ENCODE data around the gene MAP1LC3B.

MAP1LC3B gene

DNA sequence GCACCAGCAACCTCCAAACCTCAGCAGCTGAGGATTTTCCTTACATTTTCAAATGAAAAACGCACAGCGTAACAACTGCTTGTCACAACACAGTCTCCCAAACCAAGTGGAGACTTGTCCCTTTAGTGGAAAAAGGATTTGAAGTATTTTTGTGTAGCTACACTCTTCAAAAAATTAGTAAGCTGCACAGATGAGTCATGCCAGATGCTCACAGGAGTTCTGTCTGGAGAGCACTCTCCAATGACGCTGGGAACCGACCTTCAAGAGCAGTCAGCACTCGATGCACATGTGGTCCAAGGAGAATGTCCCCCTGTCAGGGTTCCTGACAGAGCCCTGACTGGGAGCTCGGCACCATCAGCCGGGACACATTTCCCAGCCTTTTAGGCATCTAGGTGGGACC, 39.8 kb downstream of the MAP1LC3B start:
- DNase-seq (ENCODE audit: low read depth): no peak

DNA sequence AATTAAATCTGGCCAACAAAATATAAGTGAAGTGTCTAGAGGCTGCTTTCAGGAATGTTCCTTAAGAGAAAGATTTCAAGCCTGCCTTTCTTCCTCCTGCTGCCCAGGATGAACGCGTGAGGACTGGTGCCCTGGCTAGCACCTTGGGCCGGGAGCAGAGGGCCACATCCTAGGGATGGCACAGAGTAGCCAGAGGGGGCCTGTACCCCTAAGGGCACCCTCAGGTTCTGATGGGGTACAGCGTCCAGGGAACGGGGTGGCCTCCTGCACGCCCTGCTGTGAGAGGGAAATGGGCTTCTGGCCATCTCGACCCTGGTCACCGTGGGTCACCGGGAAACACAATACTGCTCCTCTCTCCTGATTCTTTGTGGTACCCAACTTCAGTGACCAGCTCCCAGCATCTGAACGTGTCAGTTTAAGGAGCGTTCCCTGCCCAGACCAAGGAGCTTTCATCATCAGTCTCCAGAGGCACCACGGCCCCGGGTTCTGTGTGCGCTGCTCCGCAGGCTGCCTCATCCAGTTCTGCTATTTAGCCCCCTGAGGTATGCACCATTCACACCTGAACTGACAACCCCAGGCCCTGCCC, 40.3 kb downstream of the MAP1LC3B start:
- DNase-seq (ENCODE audit: low read depth): no peak

DNA sequence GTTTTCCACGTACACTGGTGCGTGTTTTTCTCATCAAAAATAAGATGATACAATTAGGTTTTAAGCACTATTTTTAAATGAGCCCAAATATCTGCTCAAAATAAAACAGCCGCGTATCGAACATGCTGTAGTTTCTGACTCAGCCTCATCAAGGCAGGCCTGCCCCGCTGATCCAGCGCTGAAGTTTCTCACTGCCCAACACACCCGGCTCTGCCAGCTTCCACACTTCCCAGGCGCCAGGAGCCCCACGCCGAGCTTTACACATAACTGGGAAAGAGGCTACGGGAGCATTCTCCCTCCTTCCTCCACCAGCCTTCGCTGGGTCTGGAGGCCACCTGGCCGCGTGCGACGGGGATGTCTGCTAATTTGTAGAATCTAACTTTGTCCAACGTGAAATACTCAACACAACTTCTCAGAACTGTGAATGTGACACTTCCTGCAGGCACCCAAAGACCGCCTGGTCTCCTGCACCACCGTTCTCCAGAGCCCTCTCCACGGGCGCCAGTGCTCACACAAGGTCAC, 42.1 kb downstream of the MAP1LC3B start:
- no peak for DNase-seq (ENCODE audit: low read depth)

DNA sequence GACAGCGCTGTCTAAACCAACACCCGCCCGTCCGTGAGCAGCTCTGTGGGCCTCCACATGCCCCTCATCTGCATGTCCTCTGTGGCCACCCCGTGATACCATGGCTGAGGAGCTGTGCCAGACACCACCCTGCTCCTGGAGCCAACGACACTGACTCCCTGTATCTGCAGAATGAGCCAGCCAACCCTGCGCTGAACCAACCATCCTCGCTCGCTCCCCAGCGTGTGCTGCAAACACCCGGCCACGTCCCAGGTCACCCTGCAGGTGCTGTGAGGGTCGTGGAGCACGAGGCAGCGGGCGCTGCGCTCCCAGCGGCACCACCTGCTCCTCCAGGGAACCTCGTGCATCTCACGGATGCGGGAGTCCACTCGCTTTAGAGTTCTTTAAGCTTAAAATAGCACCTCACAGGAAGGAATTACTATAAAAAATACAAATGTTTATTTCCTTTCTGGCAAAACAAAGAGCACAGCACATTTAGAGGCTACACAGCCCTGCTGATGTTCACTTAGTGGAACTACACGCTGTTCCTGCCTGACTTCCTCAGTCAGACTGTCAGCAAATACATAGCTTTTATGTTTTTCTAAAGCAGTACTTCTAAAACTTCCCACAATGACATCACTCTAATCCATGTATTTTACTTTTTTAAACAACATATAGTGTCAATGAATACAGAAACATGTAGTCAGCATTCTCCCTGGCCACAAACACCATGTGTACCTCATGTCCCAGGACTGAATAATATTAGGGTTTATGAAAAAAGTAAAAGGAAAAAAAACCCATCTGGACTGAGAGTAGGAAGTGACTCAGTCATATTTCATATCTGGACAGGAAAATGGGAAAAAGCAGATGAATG, 43.5 kb downstream of the MAP1LC3B start:
- DNase-seq (ENCODE audit: low read depth): no peak

DNA sequence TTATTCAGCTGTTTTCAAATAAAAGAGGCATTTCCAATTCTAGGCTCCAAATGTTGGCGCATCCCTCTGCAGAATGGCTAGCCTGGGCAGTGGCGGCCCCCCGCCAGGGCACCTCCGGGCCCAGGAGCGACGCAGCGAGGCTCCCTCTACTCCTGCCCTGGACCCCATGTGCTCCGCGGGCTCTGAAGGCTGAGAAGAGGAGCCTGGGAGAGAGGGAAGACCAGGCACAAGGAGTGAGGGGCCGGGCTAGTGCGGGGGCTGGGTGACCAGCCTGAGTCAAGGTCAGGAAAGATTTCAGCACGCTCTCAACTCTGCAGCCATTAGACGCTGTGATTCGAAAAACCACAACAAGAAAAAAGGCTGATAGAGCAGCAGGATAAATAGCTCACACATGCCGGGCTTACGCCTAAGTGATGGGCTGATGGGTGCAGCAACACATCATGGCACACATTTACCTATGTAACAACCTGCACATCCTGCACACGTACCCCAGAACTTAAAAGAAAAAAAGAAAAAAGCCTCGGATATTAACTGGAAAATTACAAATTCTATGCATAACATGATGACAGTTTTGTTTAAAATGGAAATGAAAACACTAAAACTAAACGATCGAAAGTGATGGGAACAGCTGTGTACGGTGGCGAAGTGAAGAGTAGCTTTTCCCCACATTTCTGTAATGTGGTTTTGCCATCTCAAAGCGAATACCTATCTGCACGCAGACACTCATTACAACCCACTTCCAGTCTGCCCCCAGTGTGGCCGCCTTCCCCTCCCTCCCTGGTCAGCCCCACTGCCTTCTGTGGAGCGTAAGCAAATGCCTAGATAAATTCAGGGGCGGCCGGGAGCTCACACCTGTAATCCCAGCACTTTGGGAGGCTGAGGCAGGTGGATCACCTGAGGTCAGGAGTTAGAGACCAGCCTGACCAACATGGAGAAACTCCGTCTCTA, 44.4 kb downstream of the MAP1LC3B start:
- no peak for DNase-seq (ENCODE audit: low read depth)

DNA sequence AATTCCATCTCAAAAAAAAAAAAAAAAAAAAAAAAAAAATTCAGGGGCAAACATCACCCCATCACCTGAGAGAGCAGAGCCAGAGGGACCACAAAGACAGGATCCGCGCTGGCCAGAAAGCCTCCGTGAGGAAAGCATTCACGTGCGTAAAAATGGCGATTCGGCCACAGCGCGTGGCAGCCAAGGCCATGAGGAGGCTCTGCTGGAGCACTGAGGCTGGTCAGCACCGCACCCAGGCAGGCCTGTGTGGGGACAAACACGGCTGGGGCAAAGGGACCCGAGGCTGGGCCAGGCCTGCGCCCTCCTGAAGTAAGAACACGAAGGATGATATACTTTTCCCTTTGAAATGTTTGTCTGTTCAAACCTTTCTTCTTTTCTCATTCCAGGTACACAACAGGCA, 45.2 kb downstream of the MAP1LC3B start:
- no peak for DNase-seq (ENCODE audit: low read depth)

DNA sequence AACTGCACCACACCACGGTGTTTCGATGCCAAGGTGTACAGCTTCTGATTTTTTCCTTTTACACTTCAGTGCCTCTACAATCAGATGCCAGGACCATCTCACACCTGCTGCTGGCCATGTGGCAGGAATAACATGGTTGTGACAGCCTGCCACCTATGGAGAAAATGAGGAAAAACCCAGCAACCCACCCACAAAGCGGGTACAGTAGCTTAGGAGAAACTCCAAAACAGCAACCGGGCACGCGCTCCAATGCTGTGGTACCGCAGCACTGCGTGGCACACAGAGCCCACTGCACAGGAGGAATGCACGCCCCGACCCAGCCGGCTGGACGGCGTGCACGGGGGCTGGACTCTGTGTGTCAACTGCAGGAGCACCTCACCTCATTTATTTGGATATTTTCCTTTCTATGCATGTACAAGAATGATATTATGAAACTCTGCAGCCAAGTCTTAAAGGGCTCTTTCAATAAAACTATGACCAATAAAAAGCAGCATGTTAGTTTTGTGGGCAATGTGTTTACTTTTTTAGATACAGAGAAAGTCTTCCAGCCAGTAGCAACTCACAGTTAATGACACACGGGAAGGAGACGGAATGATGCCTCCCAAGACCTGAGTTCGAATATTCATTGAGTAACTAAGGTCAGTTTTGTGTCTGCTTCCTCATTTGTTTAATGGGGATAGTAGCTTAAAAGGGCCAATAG, 45.9 kb downstream of the MAP1LC3B start:
- DNase-seq (ENCODE audit: low read depth): no peak

DNA sequence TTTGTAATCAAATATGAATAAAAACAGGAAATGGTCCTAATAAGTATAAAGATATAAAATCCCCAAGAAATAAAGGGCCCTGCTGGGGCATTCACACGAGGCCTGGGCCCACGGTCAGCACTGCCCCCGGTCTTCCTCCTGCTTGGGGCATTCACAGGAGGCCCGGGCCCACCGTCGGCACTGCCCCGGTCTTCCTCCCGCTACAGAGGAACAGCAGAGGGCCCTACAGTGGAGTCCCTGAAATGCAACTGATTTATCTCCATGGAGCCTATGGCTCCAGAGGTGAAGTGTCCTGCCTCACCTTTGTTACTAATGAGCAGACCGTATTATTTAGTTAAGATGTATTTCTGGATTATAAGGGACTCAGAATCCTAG, 46.5 kb downstream of the MAP1LC3B start:
- DNase-seq (ENCODE audit: low read depth): no peak

DNA sequence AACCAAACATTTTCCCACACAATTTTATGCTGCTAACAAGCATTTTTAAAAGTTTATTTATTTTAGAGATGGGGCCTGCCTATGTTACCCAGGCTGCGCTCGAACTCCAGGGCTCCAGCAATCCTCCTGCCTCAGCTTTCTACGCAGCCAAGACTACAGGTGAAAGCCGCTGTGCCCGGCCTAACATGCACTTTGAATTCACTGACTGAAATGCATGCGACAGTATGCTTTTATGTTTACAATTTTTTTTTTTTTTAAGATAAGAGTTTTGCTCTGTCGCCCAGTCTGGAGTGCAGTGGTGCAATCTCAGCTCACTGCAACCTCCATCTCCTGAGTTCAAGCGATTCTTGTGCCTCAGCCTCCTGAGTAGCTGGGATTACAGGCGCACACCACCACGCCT, 47.8 kb downstream of the MAP1LC3B start:
- DNase-seq (ENCODE audit: low read depth): no peak

DNA sequence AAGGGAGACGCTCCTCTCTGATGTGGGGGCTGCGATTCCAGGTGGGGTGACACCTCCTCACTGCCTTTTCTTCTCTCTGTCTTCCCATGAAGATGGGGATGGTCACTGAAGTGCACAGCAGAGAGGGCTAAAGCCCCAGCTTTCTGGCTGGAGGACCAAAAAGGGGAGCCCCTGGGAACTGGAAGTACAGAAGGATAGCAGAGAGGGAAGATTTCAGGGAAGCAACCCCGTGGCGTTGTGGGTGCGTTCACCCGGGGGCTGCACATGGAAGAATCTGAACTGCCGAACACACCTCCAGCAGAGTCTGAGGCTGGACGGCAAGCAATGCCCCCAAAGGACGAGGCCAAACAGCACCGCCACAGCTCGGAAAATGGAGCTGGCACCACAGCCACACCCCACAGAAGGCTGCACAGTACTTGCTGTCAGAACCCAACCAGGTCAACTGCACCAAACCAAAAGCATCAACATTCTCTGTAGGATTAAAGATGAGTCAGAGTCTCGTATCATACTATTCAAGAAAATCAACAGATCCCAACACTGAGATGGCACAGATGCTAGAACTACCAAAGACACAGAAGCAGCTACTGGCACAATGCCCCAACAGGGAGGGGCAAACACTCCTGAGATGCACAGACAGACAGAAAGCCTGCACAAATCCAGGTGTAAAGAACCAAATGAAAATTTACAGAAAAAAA, 49.9 kb downstream of the MAP1LC3B start:
- no peak for DNase-seq (ENCODE audit: low read depth)

DNA sequence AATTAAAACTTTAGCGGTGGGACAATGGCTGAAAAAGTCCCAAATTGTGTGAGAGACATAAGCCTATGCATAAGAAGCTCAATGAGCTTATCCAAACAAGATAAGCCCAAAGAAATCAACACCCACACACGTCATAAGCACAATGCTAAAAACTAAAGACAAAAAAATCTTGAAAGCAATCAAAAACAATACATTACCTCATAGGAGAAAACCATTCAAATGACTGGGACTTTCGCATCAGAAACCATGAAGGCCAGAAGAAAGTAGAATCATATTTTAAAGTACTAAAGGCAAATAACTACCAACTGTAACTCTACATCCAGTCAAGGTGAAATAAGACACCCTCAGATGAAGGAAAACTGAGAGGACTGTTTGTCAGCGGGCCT, 50.4 kb downstream of the MAP1LC3B start:
- DNase-seq (ENCODE audit: low read depth): no peak

DNA sequence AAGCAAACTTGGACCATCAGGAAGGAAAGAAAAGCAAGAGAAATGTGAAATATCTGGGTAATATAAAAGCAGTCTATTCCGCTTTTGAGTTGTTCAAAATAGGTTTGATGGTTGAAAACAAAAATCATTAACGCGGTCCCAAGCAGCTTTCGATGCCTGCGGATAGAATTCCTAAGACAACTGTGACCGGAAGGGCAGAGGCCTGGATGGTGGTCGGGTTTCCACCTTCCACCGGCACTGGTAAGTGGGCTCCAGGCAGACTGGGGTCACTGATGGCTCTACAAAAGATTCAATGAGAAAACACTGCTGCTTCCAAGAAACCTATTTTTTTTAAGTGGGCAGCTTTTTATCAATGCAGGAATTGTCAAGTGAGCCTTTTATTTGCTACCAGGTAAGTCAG, 50.9 kb downstream of the MAP1LC3B start:
- no peak for DNase-seq (ENCODE audit: low read depth)

DNA sequence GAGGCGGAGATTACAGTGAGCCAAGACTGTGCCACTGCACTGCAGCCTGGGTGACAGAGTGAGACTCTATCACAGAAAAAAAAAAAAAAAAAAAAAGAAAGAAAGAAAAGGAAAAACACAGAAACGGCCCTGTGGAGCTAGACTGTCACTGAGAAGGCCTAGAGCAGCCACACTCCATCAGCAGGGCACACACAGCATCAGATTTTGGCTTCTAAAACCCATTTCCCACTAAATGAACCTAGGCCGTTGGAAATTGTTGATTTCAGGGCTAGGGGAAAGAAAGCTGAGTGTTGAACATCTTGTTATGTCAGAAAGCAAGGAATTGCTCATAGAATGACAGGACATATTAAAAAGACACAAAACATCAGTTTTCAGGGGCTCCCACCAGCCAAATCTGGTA, 51.8 kb downstream of the MAP1LC3B start:
- no peak for DNase-seq (ENCODE audit: low read depth)

DNA sequence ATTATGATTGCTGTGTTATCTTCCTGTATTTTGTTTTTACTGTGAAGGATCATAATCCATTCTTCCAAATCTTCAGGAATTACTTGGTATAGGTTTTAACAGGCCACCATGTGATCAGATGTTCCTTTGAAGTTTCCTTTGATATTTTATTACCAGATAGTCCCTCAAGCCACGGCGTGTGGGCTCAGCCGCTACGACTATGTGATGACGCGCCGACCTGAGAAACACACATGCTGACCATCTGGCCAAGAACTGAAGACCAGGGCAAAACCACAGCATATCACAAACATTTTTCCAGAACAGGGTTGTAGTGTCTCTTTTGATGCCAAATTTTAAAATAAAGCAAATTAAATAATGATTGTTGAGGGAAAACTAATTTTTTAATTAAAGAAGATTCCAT, 53.4 kb downstream of the MAP1LC3B start:
- no peak for DNase-seq (ENCODE audit: low read depth)

DNA sequence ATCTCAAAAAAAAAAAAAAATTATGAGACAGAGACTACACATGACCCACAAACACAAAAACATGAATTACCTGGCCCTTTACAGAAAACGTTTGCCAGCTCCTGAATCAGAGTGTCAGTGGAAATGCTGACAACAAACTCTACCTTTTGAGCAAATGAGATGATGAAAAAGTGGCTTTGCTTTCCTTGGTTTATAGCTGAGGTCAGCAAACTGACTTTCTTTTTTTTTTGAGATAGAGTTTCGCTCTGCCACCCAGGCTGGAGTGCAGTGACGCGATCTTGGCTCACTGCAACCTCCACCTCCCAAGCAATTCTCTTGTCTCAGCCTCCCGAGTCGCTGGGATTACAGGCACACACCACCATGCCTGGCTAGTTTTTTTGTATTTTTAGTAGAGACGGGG, 54.3 kb downstream of the MAP1LC3B start:
- no peak for DNase-seq (ENCODE audit: low read depth)

DNA sequence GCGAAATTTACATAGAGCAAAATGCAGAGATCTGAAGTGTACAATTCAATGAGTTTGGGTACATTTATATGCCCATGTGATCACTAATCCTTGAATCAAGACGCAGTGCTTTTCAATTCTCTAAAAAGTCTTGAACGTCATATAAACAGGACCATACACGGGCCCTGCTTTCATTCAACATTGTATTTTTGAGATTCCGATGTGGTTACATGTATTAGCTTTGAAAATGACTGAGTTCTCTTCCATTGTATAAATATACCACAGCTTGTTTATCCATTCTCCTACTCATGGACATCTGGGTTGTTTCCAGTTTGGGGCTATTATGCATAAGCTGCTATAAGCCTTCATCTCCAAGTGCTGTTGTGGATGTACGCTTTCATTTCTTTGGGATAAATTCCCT, 55.2 kb downstream of the MAP1LC3B start:
- DNase-seq (ENCODE audit: low read depth): no peak

DNA sequence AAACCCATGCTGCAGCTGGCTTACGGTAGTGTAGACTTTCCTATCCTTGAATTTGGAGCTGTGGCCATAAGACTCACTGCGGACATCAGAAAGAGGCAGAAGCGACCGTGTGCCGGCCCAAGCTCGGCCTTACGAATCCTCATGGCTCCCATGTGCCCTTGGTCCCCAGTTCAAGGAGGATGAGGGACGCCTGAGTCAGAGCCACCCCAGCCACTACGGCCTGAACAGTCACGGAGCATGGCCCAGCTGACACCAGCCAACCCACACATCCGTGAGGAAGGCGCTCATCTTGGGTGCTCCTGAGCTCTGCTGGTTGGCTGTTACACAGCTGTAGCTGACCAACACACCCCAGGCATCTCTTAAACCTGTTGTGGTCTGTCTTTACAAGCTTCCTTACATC, 56.7 kb downstream of the MAP1LC3B start:
- DNase-seq (ENCODE audit: low read depth): no peak

DNA sequence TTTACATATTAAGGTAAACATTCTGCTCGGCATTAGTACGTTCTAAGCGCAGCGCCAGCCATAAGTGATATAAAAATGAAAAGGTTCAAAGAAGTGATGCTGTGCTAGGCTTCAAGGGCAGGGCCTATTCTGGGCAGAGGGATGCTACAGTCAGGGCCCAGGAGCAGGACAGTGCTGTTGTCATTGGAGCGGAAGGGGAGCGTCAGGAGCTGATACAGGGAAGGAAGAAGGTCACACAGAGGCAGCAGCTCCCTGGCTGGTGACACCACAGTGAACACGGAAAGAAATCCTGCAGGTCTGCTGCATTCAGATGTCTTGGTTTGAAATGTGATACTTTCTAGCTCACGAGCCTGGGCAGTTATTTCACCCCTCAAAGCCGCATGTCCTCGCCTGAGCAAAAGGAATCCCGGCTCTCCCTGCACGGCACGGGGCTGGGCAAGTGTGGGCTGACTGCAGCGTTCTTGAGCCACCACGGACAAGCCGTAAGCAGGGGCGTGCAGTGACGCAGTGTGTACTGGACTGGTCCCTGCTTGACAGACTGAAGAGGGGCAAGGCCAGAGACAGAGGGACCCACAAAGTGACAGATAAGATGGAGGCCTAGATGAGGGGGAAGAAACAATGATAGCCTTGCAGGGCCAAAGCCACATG, 59.6 kb downstream of the MAP1LC3B start:
- no peak for DNase-seq (ENCODE audit: low read depth)

DNA sequence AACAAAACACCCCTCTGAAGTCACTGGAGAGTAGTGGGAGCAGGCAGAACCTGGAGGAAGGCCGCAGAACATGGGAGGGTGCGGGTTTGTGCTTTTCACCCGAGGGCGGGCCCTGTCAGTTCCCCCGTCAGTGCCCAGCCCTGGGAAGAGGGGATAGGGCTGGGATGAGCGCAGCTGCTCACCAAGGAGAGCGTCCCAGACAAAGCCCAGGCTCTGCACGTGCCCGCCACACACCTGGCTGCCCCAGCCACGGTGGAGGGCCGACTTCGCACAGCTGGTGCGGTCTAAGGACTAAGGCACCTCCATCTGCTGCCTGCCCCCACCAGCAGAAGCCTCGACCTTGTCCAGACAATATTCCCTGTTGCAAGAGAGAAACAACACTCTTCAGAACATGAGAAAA, 61.2 kb downstream of the MAP1LC3B start:
- DNase-seq (ENCODE audit: low read depth): no peak

Measured in T follicular helper cell (primary cell).